GM19467 (cell line): Measurements from ENCODE around the gene ST3GAL6.

Experiments
- ATAC-seq: cut with Tn5 transposase; IDR thresholded peaks from one replicate; pipeline ENCODE4 v1.9.1; 2021; ENCODE audit warnings: mild to moderate bottlenecking, moderate library complexity; ENCODE audit not compliant: unreplicated experiment

Gene ST3GAL6

DNA sequence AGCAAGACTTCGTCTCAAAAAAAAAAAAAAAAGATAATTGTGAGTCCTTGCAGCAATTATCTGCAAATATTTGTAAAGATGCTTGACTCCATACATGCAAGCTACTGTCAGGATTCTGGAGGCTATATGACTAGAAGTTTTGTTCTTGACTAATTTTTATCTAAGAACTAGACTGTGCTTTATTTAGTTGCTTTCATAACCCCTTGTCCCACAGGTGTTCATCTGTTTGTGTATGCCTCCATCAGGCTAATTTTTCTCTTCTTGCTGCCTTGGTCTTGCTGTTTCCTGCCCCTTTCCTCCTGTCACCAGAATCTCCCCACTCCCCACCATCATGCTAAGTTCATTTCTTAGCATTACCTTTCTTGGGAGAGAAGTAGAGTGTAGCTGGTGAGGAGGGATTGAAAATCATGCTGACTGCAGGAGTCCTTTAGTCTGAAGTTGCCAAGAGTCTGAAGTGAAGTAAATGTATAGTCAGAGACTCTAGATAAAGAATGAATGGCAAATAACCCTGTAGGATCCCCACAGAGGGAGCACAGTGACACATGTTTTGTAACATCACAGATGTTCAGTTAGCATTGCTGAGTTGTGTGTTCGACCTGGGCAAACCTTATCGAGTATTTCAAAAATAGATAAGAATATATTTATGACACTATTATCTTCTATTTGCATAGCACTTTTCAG is 12.5 kb downstream of the ST3GAL6 start:
- no peak for ATAC-seq

DNA sequence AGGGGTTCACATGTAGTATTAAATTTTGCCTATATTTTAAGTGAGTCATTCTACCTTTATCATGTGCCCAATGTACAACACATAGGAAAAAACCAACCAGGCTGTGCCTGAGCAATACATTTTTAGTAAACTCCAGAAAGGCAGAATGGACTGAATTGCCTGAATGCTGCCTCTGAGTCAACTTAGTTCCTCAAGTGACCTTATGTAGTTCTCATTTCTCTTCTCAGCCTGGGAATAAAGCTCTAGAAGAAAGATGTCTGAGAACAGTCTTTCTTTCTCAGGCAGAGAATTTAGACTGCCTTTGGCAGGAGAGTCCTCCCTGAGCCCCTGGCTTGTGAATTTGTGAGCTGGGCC is 13.0 kb downstream of the ST3GAL6 start:
- ATAC-seq = no peak

DNA sequence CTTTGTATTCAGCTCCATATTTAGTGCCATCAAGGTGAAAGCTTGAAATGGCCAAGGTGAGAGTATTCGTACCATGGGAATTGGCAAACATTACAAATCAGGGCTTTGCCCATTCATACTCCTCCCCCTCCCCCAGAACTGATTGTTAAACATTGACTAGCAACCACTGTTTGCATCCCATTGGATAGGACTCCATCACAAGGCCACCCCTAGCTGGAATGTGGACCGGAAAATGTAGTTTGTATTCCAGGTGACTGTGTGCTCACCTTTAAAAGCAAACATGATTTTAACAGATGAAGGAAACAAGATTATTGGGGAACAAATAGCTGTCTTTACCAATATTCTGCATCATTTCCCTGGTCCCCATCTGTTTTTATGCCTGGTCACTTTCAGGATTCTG is 14.1 kb downstream of the ST3GAL6 start:
- no peak for ATAC-seq

DNA sequence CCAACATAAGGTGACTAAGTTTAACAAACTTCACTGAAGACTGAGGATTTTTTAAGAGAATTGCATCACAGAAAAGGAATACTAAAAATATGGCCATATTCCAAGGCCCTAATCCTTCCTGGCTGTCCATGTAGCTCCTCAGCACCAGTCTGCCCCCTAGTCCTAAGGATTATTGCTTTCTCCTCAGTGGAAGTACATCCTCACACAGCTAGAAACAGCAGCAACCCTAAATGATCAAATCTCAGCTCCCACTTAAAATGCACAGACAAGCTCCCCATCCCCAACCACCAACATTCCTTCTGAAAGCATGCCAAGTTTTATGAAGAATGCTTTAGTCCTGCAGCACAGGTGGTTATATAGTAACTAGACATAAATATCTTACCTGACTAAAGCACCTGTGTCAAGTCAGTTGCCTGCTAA is 14.7 kb downstream of the ST3GAL6 start:
- ATAC-seq = no peak

DNA sequence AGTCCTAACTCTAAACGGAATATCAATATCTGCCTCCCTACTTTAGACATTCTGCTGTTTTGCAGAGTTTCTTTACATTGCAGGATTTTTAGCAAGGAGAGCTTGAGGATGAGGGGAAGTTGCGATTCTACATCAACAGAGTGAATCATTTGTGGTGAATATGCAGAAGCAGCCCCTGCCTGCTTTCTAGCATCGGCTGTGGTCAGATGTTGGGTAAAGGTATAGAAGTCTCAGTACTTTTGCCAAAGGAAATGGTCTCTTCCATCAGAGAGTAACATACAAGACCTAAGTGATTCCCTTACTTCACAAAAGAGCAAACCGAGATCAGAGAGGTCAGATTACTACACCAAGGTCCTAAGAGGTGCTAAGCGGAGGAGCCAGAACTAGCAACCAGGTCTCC is 15.2 kb downstream of the ST3GAL6 start:
- no peak for ATAC-seq

DNA sequence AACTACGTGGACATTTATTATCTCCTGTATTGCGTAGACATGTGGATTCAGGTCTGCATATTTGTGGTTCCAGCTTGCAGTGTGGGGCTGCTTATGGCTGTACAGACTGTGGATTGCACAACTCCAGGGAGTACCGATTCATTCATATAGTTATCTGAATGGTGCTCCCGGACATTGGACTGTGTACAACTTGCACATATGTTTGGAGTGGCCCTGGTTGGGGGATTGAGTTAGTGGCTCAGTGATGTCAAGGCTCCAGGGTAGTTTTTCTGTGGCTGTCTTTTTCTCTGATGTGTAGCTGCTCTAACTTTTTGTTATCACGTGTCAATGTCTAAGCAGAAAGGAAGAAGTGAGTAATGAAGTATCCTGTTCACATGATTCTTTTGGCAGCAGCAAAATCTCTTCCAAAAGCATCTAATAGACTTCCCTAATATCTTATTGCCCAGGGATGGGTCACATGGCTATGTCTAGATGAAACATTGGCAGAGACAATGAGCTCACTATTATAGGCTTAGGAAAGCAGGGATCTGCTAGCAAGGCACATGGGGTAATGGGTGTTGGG is 15.8 kb downstream of the ST3GAL6 start:
- ATAC-seq = no peak

DNA sequence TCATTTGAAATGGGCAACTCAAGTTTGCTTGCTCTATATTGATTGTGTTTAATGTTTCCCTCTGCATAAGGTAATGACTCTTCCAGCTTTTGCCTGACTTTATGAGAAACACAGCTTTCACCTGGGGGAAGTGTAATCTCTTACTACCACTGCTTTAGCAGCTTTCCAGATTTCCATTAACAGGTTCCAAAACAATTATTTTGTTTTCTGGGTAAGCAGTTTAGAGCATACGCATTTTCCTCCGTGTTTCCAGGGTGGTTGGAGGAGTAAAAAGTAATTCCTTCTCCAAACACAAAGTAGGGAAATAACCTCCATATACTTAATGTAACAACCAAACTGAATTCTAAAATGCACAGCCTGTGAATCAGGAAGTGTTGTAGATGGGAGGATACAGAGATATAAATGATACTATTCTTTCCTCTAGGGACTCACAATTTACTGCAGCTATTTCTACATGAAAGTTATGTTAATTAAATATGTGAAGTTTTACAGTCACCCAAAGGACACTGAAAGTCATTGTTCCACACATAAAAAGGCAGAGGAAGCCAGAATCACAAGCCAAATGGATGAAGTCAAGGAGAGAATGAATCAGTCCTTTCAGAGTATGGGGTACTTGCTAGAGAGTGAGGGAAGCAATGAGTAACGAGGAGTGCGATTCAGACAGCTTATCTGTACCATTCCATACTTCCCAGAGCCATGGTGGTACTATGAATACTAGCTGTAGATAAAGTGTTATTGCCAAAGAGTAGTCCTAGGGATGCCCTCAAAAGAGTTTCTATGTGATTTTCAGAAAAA is 16.6 kb downstream of the ST3GAL6 start:
- ATAC-seq = no peak

DNA sequence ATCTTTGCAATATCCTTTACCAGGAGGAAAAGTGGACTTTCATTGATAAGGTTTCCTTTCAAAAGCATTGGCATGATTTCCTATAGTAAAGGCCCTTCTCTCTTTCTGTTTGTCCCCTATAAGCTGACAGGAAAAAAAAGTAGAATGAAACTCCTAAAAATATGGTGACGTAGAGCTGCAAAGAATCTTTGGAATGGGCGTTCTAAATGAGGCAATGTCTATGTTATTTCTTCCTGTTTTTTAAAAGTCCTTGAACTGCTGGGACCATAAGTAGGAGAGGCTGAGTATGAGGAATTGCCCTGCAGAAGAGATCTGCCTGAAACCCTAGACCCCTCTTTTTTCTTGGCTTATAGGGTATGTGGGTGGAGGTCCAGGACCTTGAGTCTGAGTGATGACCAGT is 17.2 kb downstream of the ST3GAL6 start:
- ATAC-seq = no peak

DNA sequence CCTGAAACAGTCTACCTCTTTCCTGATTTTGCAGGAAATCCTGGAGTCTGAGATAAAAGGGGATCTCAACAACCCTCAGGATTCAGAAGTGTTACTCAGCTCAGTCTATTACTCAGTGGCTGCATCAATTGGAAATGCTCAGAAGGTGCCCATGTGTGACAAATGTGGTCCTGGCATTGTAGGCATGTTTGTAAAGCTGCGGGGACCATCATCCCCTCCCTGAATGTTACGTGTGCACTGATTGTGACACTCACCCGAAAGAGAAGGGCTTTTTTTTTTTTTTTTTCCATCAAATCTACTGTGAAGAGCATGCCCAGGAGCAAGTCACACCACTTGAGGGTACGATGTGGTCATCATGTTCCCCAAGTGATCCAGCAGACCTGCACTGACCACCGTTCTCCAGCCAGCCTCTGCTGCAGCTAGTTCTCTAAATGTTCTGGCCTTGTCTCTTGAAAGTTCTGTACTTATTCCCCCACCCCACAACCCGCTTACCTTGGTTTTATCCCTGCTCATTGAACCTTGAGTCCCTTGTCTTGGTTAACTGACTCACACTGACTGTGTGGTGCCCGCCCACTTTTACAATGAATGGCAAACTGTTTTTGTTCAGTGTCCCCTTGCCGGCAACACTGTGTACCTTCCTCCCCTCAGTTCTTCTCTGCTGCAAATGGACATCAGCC is 19.8 kb downstream of the ST3GAL6 start:
- no peak for ATAC-seq

DNA sequence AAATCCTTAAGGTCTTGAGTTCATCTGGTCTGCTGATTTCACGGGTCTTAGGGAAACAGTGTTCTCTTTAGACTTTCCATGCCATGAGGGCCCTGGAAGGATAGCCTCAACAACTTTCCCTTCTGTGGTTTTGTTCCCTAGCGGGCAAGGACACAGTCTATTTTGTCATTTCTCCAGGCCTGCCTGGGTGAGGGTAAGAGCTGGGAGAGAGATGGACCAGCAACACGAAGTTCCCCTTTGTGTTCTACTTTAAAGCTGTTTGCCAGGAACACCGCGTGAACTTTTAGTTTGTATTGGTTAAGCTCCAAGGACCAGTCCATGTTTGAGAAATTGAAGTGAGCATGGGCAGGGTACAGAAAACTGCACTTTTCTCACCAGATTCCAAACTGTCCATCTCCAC is 20.9 kb downstream of the ST3GAL6 start:
- no peak for ATAC-seq

DNA sequence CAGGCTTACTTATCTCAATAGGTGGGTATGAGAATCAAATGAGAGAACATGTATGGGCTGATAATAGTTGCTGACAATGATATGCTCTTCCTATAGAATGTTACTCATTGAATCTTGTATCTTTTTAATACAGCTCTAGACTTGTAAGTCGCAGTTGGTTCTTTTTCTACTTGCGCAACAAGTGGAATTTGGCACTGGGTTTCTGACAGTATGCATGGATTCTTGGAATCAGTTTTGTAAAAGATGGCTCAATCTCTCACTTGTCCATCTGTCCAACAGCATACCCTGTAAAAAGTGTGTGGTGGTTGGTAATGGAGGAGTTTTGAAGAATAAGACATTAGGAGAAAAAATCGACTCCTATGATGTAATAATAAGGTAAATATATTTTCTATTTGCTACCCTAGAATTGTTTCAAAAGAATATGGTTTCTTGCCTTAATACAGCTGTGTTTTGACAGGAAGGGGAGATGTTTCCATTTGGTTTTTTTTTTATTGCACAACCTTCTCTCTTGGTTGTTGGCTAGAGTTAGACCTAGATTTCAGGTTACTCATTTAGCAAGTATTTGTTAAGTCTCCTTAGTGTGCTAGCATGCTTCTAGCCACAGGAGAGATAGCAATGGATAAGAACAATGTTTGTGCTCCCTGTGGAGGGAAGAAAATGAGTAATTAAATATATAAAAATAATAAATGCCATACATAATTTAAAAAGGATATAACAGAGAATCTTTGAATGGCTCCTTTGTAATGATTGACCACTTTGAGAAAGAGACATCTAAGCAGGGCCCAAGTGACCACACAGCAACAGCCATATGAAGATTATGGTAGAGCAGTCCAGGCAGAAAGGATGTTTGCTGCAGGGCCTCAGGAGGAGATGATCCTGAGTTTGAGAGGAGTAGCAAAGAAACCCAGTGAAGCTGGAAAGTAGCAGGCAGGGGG is 21.8 kb downstream of the ST3GAL6 start:
- no peak for ATAC-seq

DNA sequence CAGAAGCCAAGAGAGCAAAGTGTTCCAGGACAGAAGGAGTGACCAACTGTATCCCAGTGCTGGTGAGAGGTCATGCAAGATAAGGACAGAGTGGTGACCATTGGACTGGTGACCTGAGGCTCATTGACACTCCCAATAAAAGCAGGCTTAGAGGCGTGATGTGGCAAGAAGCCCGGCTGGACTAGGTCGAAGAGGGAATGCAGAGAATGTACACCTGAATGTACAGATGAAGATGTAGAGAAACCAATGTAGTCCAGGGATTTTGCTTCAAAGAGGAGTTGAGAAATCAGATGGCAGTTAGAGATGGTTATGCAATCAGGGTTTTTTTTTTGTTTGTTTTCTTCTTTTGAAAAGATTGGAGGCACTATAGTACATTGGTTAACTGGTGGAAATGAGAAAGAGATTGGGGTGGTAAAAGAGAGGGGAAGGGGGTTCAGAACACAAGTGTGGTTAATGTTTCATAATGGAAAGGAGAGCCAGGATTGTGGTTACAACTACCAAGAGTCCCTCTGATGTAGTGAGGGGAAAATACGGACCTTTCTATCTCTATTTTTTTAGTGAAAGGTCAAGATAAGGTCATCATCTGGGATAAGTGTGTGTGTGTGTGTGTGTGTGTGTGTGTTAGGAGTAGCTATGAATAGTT is 23.3 kb downstream of the ST3GAL6 start:
- ATAC-seq = no peak

DNA sequence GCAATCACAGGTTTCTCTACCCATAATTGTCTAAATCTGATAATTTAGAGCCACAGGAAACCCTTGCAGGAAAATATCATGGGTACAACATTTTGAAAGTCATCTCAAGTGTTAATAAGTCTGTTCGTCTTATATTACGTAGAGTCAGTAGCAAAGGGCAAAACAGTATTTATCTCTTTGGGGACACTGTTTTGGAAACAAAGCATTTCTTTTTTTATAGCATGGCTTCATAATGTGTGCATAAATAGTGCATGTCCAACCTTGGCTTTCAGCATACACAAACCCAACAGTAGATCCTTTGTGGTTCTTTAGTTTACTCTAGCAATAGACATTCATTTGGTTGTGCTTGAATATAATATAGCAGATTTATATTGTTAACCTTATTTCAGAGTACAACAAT is 24.0 kb downstream of the ST3GAL6 start:
- no peak for ATAC-seq

DNA sequence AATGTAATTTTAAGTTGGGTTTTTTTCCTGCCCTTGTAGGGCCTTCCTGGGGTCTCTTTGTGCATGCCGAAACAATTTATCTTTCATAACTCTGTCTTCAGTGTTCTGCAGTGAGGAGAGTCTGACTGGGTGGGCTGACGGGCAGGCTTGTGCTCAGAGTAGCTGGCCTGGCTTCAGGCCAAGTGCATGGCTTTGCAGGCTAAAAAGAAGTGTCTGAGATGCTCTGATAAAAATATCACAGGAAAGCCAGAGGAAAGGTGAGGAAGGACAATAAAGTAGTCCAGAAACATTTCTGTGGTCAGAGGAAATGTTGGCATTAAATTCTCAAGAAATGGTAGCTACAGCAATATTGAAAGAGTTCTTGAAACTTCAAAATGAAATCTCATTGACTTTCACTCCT is 25.5 kb downstream of the ST3GAL6 start:
- no peak for ATAC-seq

DNA sequence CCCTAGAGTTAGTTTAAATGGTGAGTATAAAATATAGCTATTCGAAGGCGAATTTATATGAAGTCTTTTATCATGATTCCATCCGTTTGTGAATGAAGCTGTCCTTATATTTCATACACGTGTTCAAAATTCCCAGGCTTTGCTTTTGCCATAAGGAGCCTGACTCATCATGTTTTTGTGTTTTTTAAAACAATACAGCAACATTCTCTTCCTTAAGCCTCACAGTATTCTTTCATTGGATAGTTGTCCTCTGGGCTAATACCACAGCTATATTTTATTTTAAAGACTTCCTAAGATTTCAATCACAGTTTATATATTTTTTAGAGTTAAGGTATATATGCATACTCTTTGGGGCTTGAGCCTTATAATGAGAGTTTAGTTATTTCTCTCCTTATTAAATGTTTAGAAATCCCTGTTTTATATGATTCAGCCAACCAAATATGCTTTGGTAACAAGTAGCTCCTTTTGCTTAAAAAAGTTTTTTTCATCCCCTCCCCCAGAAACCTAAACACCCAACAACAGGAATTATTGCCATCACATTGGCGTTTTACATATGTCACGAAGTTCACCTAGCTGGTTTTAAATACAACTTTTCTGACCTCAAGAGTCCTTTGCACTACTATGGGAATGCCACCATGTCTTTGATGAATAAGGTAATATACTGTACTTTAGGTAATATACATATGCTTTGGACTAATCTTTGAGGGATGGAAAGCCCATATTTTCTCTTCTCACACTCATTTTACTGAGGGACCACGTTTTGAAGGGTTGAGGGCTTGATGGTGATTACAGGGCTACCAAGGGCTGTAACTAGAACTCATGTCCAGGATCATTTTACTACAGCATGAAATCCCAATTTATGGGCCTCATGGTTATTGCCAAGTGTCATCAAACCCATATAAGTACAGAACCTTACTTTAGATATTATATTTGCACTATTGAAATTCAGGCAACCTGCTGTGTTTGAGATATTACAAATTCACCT is 28.5 kb downstream of the ST3GAL6 start:
- no peak for ATAC-seq

DNA sequence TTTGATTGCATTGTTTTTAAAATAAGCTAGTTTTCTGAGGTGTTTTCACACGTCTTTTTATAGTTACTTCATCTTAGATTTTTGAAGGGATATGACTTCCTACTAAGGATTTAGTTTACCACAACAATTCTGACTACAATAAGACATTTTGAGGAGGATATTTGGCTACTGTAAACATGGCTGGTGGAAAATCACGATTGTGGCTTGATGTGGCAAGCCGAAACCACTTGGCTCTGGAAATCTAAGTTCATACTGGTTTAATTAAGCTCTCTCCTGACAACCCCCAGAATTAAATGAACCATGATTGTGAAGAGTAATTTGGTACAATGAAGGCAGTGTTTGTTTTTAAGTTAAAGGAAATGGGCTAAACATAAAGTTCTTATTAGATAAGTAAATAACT is 30.8 kb downstream of the ST3GAL6 start:
- ATAC-seq = no peak

DNA sequence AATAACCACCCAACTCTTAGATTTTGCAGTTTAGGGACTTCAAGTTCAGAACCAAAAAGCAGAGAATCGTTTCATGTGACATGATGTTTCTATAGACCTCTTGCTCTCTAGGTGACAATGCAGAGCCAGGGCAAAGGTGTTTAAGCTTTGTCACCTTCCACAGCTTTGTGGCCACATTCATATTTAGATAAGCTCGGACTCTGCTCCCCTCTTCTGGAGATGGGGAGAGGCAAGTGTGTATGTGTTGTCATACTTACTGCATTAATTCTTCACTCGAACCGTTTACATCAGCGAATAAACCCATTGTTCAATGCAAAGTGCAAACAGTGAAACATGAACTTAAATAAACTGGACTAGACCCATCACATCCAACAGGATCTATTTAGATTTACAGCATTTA is 33.2 kb downstream of the ST3GAL6 start:
- no peak for ATAC-seq

DNA sequence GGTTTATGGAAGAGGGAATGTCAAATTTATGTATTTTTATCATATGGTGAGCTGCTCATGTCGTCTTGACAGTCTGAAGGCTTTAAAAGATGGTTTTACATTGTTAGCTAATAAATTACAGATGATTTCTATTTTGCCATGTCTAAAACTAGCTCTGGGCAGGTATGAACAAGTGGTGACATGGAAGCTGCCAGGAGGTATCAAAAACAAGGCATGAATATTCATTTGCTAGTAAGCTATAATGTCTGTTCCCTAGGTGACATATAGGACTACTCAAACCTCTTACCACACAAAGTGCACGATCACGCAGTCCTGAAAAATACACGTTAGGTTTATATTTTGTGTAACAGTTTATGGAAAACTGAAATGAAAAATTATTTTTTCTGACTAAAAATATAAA is 34.8 kb downstream of the ST3GAL6 start:
- no peak for ATAC-seq

DNA sequence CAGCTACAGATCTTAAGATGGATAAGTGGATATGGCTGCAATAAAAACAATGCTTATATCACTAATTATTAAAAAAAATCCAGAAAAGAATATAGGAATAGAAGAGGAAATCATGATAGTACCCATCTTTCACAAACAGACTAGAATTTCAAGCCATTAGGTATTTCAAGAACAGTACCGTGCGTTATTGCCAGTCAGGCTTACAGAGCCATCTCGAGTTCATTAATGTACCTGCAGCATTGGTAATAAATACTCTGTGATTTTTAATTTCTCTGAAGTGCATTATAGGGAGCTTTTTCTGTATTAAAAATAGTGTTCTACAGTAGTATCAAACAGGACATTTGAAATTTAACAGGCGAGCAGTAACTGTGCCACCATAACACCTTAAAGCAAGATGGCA is 35.7 kb downstream of the ST3GAL6 start:
- ATAC-seq = no peak
